GM18520 (cell line): ENCODE data around the gene NSF.
"Not testable (repeated sequence)": the region's sequence is repeated elsewhere in the genome, so short reads cannot be mapped to it uniquely, and the experiment has no call there.

Experiments used
- ATAC-seq: cut with Tn5 transposase; IDR thresholded peaks from one replicate; pipeline ENCODE4 v1.9.1; 2021; ENCODE audit not compliant: unreplicated experiment

The NSF gene

GRCh38 chr17:46628753-46629436, 38.4 kb downstream of the NSF start:
- not testable (repeated sequence) for ATAC-seq

GRCh38 chr17:46632146-46632545, 41.7 kb downstream of the NSF start:
- not testable (repeated sequence) for ATAC-seq

GRCh38 chr17:46634844-46635243, 44.4 kb downstream of the NSF start:
- not testable (repeated sequence) for ATAC-seq

GRCh38 chr17:46641861-46642656, 51.6 kb downstream of the NSF start:
- not testable (repeated sequence) for ATAC-seq

GRCh38 chr17:46647251-46647650, 56.8 kb downstream of the NSF start:
- ATAC-seq: not testable (repeated sequence)

- ATAC-seq: not testable (repeated sequence)
These were observed 57.3 kb downstream of the NSF start for GRCh38 chr17:46647688-46648278.

- not testable (repeated sequence) for ATAC-seq
These were observed 58.8 kb downstream of the NSF start for GRCh38 chr17:46649246-46649645.

GRCh38 chr17:46652024-46652643, 61.7 kb downstream of the NSF start:
- ATAC-seq: not testable (repeated sequence)

GRCh38 chr17:46658235-46658634, 67.8 kb downstream of the NSF start:
- ATAC-seq: not testable (repeated sequence)

- not testable (repeated sequence) for ATAC-seq
These were observed 69.2 kb downstream of the NSF start for GRCh38 chr17:46659702-46660101.

- ATAC-seq: not testable (repeated sequence)
These were observed 72.7 kb downstream of the NSF start for GRCh38 chr17:46663123-46663522.

GRCh38 chr17:46663552-46663951, 73.1 kb downstream of the NSF start:
- ATAC-seq: not testable (repeated sequence)

GRCh38 chr17:46665969-46666368, 75.5 kb downstream of the NSF start:
- ATAC-seq: not testable (repeated sequence)

- not testable (repeated sequence) for ATAC-seq
These were observed 80.3 kb downstream of the NSF start for GRCh38 chr17:46670789-46671188.

GRCh38 chr17:46672777-46673176, 82.3 kb downstream of the NSF start:
- not testable (repeated sequence) for ATAC-seq

GRCh38 chr17:46677819-46678218, 87.3 kb downstream of the NSF start:
- ATAC-seq: not testable (repeated sequence)

GRCh38 chr17:46683653-46684052, 93.2 kb downstream of the NSF start:
- not testable (repeated sequence) for ATAC-seq

- ATAC-seq: not testable (repeated sequence)
These were observed 94.8 kb downstream of the NSF start for GRCh38 chr17:46685284-46685683.

GRCh38 chr17:46692196-46692595, 101.7 kb downstream of the NSF start:
- ATAC-seq: not testable (repeated sequence)

- ATAC-seq: not testable (repeated sequence)
These were observed 102.8 kb downstream of the NSF start for GRCh38 chr17:46693283-46693682.

GRCh38 chr17:46696522-46696921, 106.1 kb downstream of the NSF start:
- ATAC-seq: not testable (repeated sequence)
